SK-N-SH treated with all-trans-retinoic acid at 6 μM for 48 hours (cell line): Measurements from ENCODE around the gene ZNF385B.

Experiments used
- ESRRG ChIP-seq: fragments of 250-450 bp; sonication (Bioruptor Pico); IDR thresholded peaks from 2 replicates; pipeline ENCODE4 v1.6.1; 2021; ENCODE audit warnings: mild to moderate bottlenecking
- ZNF70 ChIP-seq: fragments of 450-650 bp; formaldehyde crosslinking; IDR thresholded peaks from 2 replicates; pipeline ENCODE4 v1.5.0; 2020; ENCODE audit warnings: mild to moderate bottlenecking, moderate library complexity
- ZNF8 ChIP-seq: fragments of 450-650 bp; formaldehyde crosslinking; IDR thresholded peaks from 2 replicates; pipeline ENCODE4 v1.5.0; 2020; ENCODE audit warnings: mild to moderate bottlenecking, moderate library complexity
- TF ChIP-seq, protein P1 (sequence below): fragments of 250-450 bp; sonication (Bioruptor Pico); IDR thresholded peaks from 2 replicates; pipeline ENCODE4 v1.8.0; 2020; ENCODE audit warnings: mild to moderate bottlenecking, moderate library complexity, borderline replicate concordance

GRCh38 chr2:179495315-179495714 lies 366.1 kb downstream of the ZNF385B start:
- TF ChIP-seq, protein P1, sequence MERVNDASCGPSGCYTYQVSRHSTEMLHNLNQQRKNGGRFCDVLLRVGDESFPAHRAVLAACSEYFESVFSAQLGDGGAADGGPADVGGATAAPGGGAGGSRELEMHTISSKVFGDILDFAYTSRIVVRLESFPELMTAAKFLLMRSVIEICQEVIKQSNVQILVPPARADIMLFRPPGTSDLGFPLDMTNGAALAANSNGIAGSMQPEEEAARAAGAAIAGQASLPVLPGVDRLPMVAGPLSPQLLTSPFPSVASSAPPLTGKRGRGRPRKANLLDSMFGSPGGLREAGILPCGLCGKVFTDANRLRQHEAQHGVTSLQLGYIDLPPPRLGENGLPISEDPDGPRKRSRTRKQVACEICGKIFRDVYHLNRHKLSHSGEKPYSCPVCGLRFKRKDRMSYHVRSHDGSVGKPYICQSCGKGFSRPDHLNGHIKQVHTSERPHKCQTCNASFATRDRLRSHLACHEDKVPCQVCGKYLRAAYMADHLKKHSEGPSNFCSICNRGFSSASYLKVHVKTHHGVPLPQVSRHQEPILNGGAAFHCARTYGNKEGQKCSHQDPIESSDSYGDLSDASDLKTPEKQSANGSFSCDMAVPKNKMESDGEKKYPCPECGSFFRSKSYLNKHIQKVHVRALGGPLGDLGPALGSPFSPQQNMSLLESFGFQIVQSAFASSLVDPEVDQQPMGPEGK, result no peak
- no peak for TF ChIP-seq ZNF8 (CRISPR knock-in tag)
- TF ChIP-seq ZNF70 (CRISPR knock-in tag), result no peak
- no peak for TF ChIP-seq ESRRG
